NCI-H524 (cell line): ENCODE data around the gene KANSL1.

Source experiments
- DNase-seq, 2 experiments: peaks; one replicate each; lab custom pipeline; 2025; lab: John Stamatoyannopoulos, UW

Gene KANSL1

DNA sequence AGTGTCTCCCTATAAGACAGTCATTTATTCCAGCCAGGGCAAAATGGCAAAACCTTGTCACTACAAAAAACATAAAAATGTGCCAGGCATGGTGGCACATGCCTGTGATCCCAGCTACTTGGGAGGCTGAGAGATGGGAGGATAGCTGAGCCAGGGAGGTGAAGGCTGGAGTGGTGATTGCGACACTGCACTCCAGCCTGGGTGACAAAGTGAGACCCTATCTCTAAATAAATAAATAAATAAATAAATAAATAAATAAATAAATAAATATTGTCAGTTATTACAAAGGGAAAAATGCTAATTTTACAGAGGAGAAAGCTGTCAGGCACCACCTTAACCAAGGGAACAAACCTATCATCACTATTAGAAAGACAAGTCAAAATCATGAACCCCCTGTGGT, 118.7 kb downstream of the KANSL1 start:
- no peak for DNase-seq

DNA sequence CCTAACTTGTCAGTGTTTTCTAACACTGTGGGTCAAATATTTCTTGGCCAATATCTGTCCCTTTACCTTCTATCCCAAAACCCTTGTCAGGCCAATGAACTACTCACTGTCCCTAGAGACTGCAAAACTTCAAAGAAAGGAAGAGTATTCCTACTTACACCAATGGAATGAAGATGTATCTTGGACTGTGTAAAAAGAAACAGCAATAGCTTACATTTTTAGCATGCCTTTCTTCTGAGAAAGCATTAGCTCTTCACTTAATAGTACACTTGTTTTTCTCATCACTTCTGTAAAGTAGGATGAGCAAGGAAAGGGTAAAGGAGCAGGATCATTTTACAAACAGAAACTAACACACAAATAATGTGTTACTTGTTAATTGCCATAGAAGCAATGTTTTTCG, 120.2 kb downstream of the KANSL1 start:
- DNase-seq: no peak

DNA sequence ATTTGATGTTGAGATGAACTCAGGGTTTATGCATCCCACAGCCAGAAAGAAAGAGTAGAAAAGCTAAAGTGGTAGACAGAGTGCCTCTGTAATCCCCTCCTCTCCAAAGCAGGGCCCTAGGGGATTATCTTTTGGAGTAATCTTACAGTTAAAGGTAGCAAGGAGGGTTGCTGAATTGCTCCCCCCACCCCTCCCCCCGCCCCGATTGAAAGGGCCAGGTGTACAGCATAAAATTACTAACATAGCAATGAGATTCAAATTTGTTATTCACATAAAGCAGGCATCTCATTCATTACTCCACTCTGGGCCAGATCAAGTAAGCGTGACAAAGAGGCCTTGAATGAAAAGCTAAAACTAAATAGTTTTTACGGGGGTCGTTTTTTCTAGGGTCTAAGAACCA, 121.4 kb downstream of the KANSL1 start:
- DNase-seq: peak; percentile 91 to 98

DNA sequence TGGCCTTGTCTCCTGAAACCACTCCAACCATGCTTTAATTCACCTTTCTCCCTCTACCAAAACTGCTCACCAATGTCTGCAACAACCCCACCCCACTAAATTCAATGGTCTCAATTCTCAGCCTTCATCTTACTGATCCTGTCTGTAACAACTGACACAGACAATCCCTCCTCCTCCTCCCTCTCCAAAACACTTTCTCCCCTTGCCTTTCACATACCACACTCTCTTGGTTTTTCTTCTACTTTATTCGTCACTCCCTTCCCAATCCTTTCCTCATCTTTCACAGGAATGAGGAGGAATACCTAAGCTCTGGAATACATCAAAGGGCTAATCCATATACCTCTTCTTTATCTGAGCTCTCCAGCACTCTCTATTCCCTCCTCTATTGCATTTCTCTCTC, 128.8 kb downstream of the KANSL1 start:
- DNase-seq: no peak

DNA sequence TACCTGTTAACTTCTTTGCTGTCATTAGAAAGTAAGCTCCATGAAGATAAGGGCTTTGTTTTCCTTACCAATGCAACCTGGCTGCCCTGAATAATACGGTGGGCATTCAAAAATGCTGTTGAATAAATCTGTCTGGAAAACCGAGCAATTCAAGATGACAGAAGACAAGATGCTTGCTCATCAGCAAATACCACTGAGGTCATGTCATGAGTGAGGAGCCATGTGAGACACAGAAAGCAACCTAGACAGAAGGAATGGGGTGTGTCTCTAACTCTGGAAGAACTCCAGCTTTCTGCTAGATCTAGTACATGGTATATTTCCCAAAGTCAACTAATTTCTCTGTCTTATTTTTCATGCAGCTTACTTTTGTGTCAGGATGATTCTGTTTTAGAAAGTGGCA, 130.0 kb downstream of the KANSL1 start:
- no peak for DNase-seq

DNA sequence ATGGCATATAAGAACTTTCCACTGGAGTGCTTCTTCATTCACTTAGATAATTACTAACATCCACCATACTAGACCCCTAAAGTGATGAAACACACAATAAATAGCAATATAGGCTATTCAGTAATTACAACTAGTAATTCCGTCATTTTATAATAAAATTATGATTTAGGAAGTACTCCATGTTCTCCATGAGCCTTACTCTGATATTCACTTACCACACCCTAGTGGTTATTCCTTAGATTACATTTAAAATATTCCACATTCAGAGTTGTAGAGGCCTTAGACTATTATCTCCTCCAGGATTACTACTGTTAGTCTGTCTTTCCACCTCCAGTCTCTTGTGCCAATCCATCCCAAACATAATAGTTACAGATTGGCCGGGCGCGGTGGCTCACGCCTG, 131.8 kb downstream of the KANSL1 start:
- peak in 1 of 2 experiments; percentile 21 for DNase-seq

DNA sequence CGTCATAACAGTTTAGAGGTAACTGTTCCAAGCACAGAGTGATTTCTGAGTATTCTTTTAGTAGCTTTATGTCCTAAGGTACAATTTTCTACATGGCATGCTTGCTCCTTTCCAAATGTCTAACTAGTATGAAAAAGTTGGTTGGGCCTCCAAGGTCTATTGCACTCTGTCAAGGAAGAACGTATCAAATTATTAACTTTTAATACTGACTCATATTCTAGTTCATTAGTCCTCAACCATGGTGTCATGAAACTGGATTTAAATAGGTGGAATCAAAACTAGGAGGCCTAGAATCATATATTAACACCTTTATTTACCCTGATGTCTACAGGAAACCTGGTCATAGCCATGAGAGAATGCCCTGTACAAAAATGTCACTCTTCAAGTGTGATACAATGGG, 132.8 kb downstream of the KANSL1 start:
- no peak for DNase-seq

DNA sequence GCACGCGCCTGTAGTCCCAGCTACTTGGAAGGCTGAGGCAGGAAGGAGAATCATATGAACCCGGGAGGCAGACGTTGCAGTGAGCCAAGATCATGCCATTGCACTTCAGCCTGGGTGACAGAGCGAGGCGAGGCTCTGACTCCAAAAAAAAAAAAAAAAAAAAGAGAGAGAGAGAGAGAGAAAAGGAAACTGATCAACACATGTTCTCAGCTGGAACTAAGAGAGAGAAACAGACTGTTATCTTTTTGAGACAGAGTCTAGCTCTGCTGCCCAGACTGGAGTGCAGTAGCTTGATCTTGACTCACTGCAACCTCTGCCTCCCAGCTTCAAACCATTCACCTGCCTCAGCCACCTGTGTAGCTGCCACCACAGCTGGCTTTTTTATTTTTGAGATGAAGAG, 133.7 kb downstream of the KANSL1 start:
- DNase-seq: no peak

DNA sequence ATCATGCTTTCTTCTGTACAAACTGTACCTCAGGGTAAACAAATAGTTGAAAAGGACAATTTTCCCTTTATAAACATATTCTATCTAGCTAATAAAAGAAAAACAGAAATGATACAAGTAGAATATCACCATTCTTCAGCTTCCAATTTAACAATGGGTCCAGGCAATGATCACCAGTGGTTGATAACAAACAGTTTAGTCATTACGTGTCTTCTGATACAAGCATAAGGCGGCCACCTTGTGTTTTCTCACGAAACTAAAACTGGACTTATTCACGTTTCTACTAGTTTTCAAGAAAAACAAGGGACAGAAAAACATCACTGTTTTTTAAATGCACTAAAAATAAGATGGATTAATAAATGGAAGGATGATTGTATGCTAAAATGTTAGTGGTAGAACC, 135.9 kb downstream of the KANSL1 start:
- no peak for DNase-seq

DNA sequence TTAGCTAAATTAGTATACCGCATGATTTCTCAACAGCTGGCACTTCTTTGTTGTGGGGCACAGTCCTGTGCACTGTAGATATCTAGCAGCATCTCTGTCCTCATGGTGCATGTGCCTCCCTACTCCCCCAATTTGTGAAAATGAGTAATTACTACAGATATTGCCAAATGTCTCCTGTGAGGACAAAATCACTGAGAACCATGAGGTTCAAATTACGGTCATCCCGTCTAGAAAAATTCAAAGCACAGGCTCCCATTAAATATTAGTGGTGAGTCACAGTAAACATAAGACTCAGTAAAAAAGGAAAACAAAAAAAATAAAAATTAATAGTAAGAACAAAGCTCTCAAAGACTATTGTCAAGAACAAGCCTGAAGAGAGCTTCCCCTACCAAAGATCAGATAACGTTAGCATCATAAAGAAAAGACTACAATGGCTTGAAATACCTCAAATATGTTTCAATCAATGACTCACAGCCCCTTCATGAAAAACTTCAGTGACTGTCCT, 136.4 kb downstream of the KANSL1 start:
- DNase-seq: no peak

DNA sequence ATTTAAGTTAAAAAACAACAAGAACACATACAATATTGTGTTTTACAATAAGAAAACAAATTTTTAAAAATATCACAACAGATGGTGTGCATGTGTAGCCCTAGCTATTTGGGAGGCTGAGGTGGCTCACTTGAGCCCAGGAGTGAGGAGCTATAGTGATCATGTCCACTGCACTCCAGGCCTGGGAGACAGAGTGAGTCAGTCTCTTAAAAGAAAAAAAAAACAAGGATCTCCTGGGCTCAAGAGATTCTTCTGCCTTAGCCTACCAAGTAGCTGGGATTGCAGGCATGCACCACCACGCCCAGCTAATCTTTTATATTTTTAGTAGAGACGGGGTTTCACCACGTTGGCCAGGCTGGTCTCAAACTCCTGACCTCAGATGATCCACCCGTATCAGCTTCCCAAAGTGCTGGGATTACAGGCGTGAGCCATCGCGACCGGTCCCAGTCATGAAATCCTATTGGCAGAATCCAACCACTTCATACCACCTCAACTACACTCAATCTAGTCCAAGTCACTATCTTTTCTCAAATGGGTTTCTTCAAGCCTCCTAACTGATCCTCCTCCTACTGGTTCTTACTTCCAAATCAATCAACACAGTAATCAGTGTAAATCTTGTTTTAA, 139.2 kb downstream of the KANSL1 start:
- no peak for DNase-seq

DNA sequence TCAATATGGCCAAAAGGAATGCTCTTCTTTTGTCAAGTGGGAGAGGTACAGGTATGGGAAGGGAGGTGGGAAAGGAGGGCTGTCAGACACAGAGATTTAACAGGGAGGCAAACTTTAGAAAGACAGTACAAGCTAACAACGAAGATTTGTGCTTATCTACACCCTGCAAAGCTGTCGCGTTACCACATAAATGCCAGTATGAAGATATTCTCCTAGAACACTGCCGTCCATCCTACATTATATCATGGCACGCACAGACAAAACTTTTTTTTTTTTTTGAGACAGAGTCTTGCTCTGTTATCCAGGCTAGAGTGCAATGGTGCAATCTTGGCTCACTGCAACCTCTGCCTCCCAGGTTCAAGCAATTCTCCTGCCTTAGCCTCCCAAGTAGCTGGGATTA, 143.6 kb downstream of the KANSL1 start:
- DNase-seq: no peak

DNA sequence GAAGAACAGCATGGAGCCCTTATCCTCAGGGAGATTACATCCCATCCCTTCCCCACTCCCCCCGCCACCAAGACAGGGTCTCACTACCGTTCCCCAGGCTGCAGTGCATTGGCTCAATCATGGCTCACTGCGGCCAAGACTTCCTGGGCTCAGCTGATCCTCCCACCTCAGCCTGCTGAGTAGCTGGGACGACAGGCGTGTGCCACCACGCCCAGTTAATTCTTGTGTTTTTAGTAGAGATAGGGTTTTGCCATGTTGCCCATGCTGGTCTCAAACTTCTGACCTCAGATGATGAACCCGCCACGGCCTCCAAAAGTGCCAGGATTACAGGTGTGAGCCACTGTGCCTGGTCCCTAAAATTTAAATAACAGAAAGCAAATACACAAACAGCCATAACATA, 145.4 kb downstream of the KANSL1 start:
- DNase-seq: no peak

DNA sequence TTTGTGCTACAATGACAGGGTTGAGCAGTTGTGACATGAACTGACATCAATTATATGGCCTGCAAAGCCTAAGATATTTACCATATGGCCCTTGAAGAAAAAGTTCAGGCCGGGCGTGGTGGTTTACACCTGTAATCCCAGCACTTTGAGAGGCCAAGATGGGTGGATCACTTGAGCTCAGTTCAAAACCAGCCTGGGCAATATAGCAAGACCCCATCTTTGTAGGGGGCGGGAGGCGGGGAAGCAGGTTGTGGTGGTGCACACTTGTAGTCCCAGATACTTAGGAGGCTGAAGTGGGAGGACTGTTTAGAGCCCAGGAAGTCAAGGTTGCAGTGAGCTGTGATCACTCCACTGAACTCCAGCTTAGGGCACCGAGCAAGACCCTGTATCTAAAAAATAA, 145.8 kb downstream of the KANSL1 start:
- no peak for DNase-seq

DNA sequence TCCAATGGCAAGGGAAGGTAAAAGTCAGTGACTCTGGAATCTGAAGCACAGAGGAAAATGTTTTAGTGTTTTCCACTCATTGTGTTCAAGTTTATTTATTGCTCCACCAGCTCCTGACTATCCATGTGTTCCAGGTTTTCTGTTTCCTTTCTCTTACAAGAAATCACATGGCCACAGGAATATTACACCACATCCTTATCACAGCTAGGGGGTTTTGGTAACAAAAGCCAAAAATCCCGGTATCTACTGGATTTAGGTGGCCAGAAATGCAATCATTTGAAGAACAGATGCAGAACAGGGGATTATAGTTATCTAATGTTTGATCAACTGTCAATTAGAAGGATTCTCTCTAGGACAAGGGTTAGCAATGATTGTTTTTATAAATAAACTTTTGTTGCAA, 146.3 kb downstream of the KANSL1 start:
- DNase-seq: peak in 1 of 2 experiments; percentile 47

DNA sequence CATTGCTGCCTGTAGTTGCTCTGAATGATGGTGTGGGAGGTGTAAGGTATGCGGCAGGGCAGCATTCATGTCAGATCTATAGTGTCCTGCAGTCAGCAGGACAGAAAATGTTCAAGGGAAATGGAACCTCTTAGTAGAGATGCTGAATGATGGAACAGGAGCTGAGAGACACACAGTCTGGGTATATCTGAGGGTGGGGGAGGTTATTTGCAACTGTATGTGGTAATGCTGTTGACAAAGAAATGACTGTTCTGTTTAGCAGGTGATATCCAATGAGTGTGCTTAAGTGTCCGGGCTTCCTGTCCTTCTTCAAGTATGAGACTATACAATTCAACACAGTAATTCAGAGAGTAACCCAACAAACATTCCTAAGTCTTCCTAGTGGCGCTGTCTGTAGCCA, 147.6 kb downstream of the KANSL1 start:
- no peak for DNase-seq

DNA sequence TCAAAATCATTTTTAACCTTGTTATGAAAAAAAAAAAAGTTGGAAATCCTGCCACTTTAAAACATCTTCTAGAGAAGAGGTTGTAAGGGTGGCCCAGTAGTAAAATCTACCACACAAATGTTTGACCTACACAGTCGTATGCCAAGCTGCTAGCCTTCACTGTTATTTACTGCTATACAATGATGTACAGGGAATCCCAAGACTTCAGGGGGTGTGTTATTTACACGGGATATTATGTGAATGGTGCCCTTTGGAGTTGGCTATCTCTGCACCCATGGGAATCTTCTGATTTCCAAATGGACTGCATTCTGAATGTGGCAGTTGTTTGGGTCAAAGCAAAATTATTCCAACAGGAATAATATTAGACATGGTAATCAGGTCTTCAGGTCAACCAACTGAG, 148.2 kb downstream of the KANSL1 start:
- DNase-seq: no peak

DNA sequence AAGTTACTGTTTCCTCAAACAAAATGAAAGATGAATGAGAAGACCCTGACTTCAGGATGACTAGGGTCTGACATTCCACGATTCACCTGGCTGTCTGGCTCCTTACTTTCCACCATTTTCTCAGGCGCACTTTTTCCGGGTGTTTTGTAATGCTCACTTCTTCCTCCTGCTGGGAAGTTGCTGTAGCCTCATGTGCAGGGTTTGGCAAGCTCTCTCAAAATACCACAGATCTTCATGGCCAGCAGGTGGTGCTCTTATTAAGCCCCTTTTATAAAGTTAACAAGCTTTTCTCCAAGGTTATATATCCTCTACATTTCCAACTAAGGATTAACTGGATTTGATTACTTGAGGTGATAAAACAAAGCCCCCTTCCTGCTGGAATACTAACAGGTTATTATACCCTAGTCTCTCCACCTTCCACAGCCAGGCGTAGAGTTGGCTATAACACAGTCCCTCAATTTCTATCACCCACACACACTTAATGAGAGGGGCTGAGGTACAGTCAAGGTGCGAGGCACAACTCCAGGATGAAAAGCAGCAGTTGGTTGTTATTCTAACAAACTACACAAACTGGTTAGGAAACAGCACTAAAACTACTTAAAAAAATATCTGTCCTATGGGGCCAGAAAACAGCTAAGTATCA, 148.8 kb downstream of the KANSL1 start:
- peak; percentile 83 to 97 for DNase-seq

DNA sequence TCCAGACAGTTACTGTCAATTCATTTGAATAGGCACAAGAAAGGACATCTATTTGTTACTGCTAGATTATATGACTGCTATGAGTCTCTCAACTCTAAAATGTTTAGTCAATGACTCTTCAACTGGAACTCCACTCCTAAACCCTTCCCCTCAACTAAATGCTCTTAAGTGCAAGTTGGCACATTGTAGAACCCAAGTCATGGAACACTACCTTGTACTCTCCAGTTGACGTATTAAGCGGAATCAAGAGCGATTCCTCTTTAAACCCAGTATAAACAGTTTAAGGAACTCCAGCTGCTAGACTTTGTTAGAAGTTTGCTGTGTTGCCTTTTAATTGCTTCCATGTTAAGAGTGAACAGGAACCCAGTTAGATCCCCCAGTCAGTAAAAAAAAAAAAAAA, 149.6 kb downstream of the KANSL1 start:
- no peak for DNase-seq

DNA sequence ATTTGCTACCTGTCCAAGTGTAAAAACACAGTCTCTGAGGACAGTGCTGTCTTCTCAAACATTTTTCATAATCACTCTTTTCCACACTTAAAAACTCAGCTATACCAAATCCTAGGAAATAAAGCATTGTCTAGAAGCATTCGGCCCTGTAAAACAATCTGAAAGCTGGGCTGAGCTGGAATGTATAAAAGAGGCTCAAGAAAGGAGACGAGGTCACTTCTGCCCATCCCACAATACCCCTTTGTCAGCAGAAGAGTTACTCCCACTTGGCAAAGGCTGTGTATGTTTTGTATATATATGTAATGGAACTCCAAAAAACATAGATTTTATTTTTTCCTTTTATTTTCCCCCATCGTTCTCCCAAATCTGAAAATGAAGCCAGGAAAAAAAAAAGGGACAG, 150.3 kb downstream of the KANSL1 start:
- no peak for DNase-seq

DNA sequence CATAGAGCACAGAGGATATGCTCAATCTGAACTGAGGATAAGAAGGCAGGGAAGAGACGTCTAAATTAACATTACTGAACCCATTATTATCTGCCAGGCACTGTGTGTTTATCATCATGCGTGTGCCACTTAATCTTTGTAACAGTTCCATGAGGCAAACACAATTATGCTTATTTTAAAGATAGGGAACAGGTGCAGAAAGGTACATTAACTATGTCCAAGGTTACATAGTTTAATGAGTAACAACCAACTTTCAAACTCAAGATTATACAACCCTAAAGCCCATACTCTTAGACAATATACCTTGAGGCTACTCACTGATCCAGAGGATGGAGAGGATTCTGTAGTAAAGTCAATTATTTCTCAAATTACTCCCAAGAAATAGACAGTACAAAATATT, 151.0 kb downstream of the KANSL1 start:
- DNase-seq: no peak

DNA sequence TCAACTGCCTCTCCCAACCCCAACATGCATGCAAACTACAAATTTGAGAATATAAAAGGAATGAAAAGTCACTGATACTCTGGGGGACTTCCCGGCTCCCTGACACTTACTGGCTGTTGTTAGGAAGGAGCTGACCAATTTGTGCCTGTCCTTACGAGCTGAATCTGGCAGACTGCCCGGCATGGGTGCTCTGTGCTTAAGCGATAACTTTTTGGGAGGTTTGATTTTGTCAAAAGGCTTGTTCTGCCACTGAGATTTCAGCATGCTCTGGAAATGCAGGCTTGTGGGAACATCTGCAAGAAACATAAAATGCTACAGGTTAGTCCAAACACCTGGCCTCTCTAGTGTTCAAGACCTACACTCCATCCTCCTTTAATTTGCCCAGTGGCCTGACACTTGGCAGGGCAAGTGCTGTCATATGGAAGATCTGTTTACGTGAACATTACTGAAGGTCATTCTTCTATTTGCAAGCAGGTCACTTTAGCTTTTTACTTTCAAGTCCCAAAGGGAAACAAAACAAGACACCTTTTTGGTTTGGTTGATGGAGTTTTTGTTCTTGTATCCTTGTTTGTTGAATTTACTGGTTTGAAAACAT, 153.5 kb downstream of the KANSL1 start:
- DNase-seq: no peak

DNA sequence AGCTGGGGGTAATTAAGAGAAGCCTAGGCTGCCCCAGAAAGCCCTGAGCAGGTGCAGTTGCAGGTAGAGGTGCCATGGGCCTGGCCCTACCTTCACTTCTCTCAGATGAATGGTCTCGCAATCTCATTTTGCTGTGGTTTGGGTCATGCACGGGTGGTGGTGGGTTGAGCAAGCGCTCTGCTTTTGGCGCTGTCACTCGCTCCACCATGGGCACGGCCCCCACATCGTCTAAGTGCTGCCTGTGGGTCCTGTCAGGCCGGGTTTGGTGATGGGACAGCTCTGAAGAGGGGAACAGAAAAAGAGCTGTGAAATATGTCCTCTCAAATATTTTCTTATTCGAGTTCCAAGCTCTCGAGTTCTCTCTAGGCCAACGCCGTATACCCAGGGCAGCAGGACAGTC, 154.3 kb downstream of the KANSL1 start:
- DNase-seq: no peak

DNA sequence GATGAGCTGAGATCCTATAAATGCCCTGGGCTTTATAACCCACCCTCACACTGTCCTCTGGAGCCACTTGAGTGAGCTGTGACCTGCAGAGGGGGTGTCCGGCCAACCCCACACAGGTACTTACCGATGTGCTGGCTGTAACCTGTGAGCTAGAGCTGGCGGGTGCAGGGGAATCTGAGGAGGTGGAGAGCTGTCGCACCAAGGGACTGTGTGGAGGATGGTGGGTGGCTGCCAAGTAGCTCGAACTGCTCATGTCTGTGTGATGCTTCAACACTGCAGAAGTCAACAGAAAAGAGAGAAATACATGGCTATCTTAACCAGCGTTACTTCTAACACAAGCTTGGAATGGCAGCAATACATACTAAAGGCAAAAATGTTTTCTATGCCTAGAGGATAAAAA, 154.8 kb downstream of the KANSL1 start:
- no peak for DNase-seq
